Esophagus muscularis mucosa (tissue), 4 donors: ENCODE results near the gene ZNF521. TPM values are rescaled to one million over a fixed set of nuclear protein-coding genes. Genes with fewer than 3 reads are reported as not detected.

ENCODE experiments used
- DNase-seq: peaks from one replicate; pipeline ENCODE4 v3.0.0-alpha.2; 2017; ENCODE audit errors: extremely low spot score
- H3K27ac ChIP-seq, 4 donors: fragments of 200-600 bp; sonication (generic); replicated peaks in 1 of 4; 1 replicate in 3 of 4; 2 replicates in 1 of 4; pipeline ENCODE4 v1.5.1; 2016 to 2019; ENCODE audit warnings: mild to moderate bottlenecking in 1 of 4
- H3K27me3 ChIP-seq, 4 donors: fragments of 200-600 bp; sonication (generic); one replicate each; pipeline versions ENCODE4 v1.5.1 to v1.6.0; 2016 to 2019
- H3K36me3 ChIP-seq, 4 donors: fragments of 200-600 bp; sonication (generic); one replicate each; pipeline ENCODE4 v1.5.1; 2016 to 2019
- H3K4me1 ChIP-seq, 4 donors: fragments of 200-600 bp; sonication (generic); one replicate each; pipeline ENCODE4 v1.5.1; 2016 to 2019
- H3K4me3 ChIP-seq, 4 donors: fragments of 200-600 bp; sonication (generic); 1 replicate in 2 of 4; 2 replicates in 2 of 4; pipeline ENCODE4 v1.5.1; 2016 to 2019; ENCODE audit warnings: mild to moderate bottlenecking in 4 of 4, moderate library complexity in 1 of 4
- H3K9me3 ChIP-seq, 4 donors: fragments of 200-600 bp; sonication (generic); 1 replicate in 3 of 4; 2 replicates in 1 of 4; pipeline ENCODE4 v1.5.1; 2016 to 2019
- CTCF ChIP-seq, 3 experiments: fragments of 200-600 bp in 2 of 3; fragments of 450-650 bp in 1 of 3; sonication (generic) in 2 of 3; IDR thresholded peaks; one replicate each; pipeline ENCODE4 v1.5.1; 2017 to 2019; ENCODE audit warnings: antibody characterized with exemption in 3 of 3, mild to moderate bottlenecking in 2 of 3, moderate library complexity in 1 of 3
- EP300 ChIP-seq: sonication (generic); formaldehyde crosslinking; IDR thresholded peaks from one replicate; pipeline ENCODE4 v1.6.1; 2017; ENCODE audit warnings: antibody characterized with exemption
- POLR2A ChIP-seq: fragments of 450-650 bp; IDR thresholded peaks from one replicate; pipeline ENCODE4 v1.6.1; 2017; ENCODE audit warnings: antibody characterized with exemption, moderate library complexity, mild to moderate bottlenecking, low read depth
- POLR2AphosphoS5 ChIP-seq, 2 donors: sonication (generic); formaldehyde crosslinking; IDR thresholded peaks; one replicate each; pipeline ENCODE4 v1.6.1; 2017; ENCODE audit warnings: antibody characterized with exemption in 2 of 2
- WGBS: methylation state at CpG from one replicate; pipeline ENCODE4 v1.1.5; 2018; 5-methylcytosine and 5-hydroxymethylcytosine counted together
- intact Hi-C: fragments of 100-400 bp; cut with DNase I; formaldehyde crosslinking; loops from one replicate; pipeline ENCODE4 v1.15.1; 2023
- total RNA-seq, 4 donors: library from RNA; depleted of rRNA; stranded (reverse); fragments of >200 nt; gene quantifications; one replicate each; pipeline versions ENCODE4 v1.1.0 to v1.2.1, GENCODE V29; 2016

The ZNF521 gene
- total RNA-seq, 4 donors from 2014 or later, result 15.6 to 20.6 (median 16.9) TPM

- DNase-seq, result no peak
- H3K27ac ChIP-seq, result no peak overlapping the region
- peaks cover 0 to 6% (median 0%) of the 10 kb centered on the region in 4 donors for H3K4me1 ChIP-seq
- H3K9me3 ChIP-seq, result no peaks in the 10 kb centered on the region
- WGBS, result 96% methylated on average over 19 of the region's 19 CpGs
- TF ChIP-seq POLR2AphosphoS5 (IDR thresholded peaks at IDR 0.05) (no peak), CTCF (IDR thresholded peaks at IDR 0.05) (no peak), EP300 (no peak), POLR2A (no peak)
- H3K27me3 ChIP-seq, result no peaks in the 10 kb centered on the region
- intact Hi-C loops, result no loop called here
- no peak overlapping the region for H3K4me3 ChIP-seq
- no peaks in the 10 kb centered on the region for H3K36me3 ChIP-seq
These were observed 175.4 kb downstream of the ZNF521 start for GRCh38 chr18:25176518-25177042.

- Histone ChIP-seq H3K27me3 (no peaks in the 10 kb centered on the region), H3K4me3 (no peak overlapping the region), H3K9me3 (no peaks in the 10 kb centered on the region), H3K36me3 (no peaks in the 10 kb centered on the region), H3K4me1 (no peaks in the 10 kb centered on the region), H3K27ac (no peak overlapping the region)
- WGBS, result 76% methylated on average over 10 of the region's 10 CpGs
- intact Hi-C loops, result no loop called here
- no peak for DNase-seq
- no peak for TF ChIP-seq POLR2AphosphoS5 (IDR thresholded peaks at IDR 0.05)
- TF ChIP-seq POLR2A, result no peak
- TF ChIP-seq CTCF (IDR thresholded peaks at IDR 0.05), result no peak
- TF ChIP-seq EP300, result no peak
These were observed 176.1 kb downstream of the ZNF521 start for GRCh38 chr18:25175558-25176517.

GRCh38 chr18:25174324-25174723, 177.6 kb downstream of the ZNF521 start:
- Histone ChIP-seq H3K27me3 (no peaks in the 10 kb centered on the region), H3K9me3 (no peaks in the 10 kb centered on the region), H3K4me1 (peaks cover 0 to 3% (median 0%) of the 10 kb centered on the region in 4 donors), H3K27ac (no peak overlapping the region), H3K36me3 (no peaks in the 10 kb centered on the region), H3K4me3 (no peak overlapping the region)
- DNase-seq, result no peak
- TF ChIP-seq EP300 (no peak), POLR2AphosphoS5 (IDR thresholded peaks at IDR 0.05) (no peak), CTCF (IDR thresholded peaks at IDR 0.05) (no peak), POLR2A (no peak)
- WGBS, result 83% methylated on average over 7 of the region's 7 CpGs
- intact Hi-C loops, result no loop called here

GRCh38 chr18:25171334-25171733, 180.6 kb downstream of the ZNF521 start:
- no peaks in the 10 kb centered on the region for H3K9me3 ChIP-seq
- intact Hi-C loops, result no loop called here
- WGBS, result 83% methylated on average over 3 of the region's 3 CpGs

More at GRCh38 chr18:25171334-25171733, 180.6 kb downstream of the ZNF521 start:
- no peak for DNase-seq
- TF ChIP-seq POLR2AphosphoS5 (IDR thresholded peaks at IDR 0.05) (no peak), POLR2A (no peak), EP300 (no peak), CTCF (IDR thresholded peaks at IDR 0.05) (no peak)
- no peak overlapping the region for H3K4me3 ChIP-seq
- no peaks in the 10 kb centered on the region for H3K36me3 ChIP-seq
- no peaks in the 10 kb centered on the region for H3K27me3 ChIP-seq
- no peak overlapping the region for H3K27ac ChIP-seq
- H3K4me1 ChIP-seq, result peaks cover 0 to 5% (median 0%) of the 10 kb centered on the region in 4 donors
